Measurements from ENCODE around the gene MYOT.

Gene MYOT

GRCh38 chr5:137899493-137899892 lies 31.8 kb downstream of the MYOT start:
- Histone ChIP-seq H3K36me3 (no peaks in the 10 kb centered on the region), H4K20me1 (no peaks in the 10 kb centered on the region), H3K9me3 (no peaks in the 10 kb centered on the region), H3K4me1 (no peaks in the 10 kb centered on the region), H3K27me3 (no peaks in the 10 kb centered on the region), H3K27ac (no peak overlapping the region), H3K4me3 (no peak overlapping the region), H3K9ac (no peak overlapping the region), H3K4me2 (no peak overlapping the region)
- TF ChIP-seq Cebpa-rat (IDR thresholded peaks at IDR 0.05) = no peak

GRCh38 chr5:137901011-137901817 lies 33.6 kb downstream of the MYOT start:
- no peaks in the 10 kb centered on the region for H3K9me3 ChIP-seq
- H3K4me1 ChIP-seq = no peaks in the 10 kb centered on the region
- H3K4me2 ChIP-seq = no peak overlapping the region
- no peaks in the 10 kb centered on the region for H3K36me3 ChIP-seq
- no peak overlapping the region for H3K4me3 ChIP-seq
- no peak overlapping the region for H3K27ac ChIP-seq
- no peak overlapping the region for H3K9ac ChIP-seq
- no peaks in the 10 kb centered on the region for H4K20me1 ChIP-seq
- H3K27me3 ChIP-seq = no peaks in the 10 kb centered on the region
- no peak for TF ChIP-seq Cebpa-rat (IDR thresholded peaks at IDR 0.05)

- H3K4me1 ChIP-seq = no peaks in the 10 kb centered on the region
These were observed 34.9 kb downstream of the MYOT start for GRCh38 chr5:137902408-137903133.

GRCh38 chr5:137914758-137915157 lies 47.1 kb downstream of the MYOT start:
- no peaks in the 10 kb centered on the region for H3K27me3 ChIP-seq
- H4K20me1 ChIP-seq = no peaks in the 10 kb centered on the region
- H3K36me3 ChIP-seq = no peaks in the 10 kb centered on the region
- no peak overlapping the region for H3K9ac ChIP-seq
- H3K9me3 ChIP-seq = peaks cover 36% of the 10 kb centered on the region
- no peak overlapping the region for H3K27ac ChIP-seq
- TF ChIP-seq Cebpa-rat (IDR thresholded peaks at IDR 0.05) = no peak
- H3K4me3 ChIP-seq = no peak overlapping the region
- no peak overlapping the region for H3K4me2 ChIP-seq
- H3K4me1 ChIP-seq = no peaks in the 10 kb centered on the region

More at GRCh38 chr5:137902408-137903133, 34.9 kb downstream of the MYOT start:
- no peaks in the 10 kb centered on the region for H3K9me3 ChIP-seq
- no peak overlapping the region for H3K27ac ChIP-seq
- no peak overlapping the region for H3K9ac ChIP-seq
- H3K4me3 ChIP-seq = no peak overlapping the region
- H3K4me2 ChIP-seq = no peak overlapping the region
- TF ChIP-seq Cebpa-rat (IDR thresholded peaks at IDR 0.05) = no peak
- H4K20me1 ChIP-seq = no peaks in the 10 kb centered on the region
- no peaks in the 10 kb centered on the region for H3K27me3 ChIP-seq
- no peaks in the 10 kb centered on the region for H3K36me3 ChIP-seq

- peaks cover 29% of the 10 kb centered on the region for H3K9me3 ChIP-seq
- H3K27me3 ChIP-seq = no peaks in the 10 kb centered on the region
- H4K20me1 ChIP-seq = no peaks in the 10 kb centered on the region
- H3K27ac ChIP-seq = no peak overlapping the region
- no peaks in the 10 kb centered on the region for H3K36me3 ChIP-seq
- H3K4me3 ChIP-seq = no peak overlapping the region
- no peaks in the 10 kb centered on the region for H3K4me1 ChIP-seq
- no peak overlapping the region for H3K4me2 ChIP-seq
- H3K9ac ChIP-seq = no peak overlapping the region
- no peak for TF ChIP-seq Cebpa-rat (IDR thresholded peaks at IDR 0.05)
These were observed 49.3 kb downstream of the MYOT start for GRCh38 chr5:137916923-137917322.

- Histone ChIP-seq H3K27me3 (no peaks in the 10 kb centered on the region), H4K20me1 (no peaks in the 10 kb centered on the region), H3K27ac (no peak overlapping the region), H3K9ac (no peak overlapping the region), H3K4me1 (no peaks in the 10 kb centered on the region), H3K36me3 (no peaks in the 10 kb centered on the region), H3K4me2 (no peak overlapping the region), H3K4me3 (no peak overlapping the region), H3K9me3 (peaks cover 14% of the 10 kb centered on the region)
- no peak for TF ChIP-seq Cebpa-rat (IDR thresholded peaks at IDR 0.05)
These were observed 54.3 kb downstream of the MYOT start for GRCh38 chr5:137921931-137922330.

- Histone ChIP-seq H3K9me3 (no peaks in the 10 kb centered on the region), H3K27ac (no peak overlapping the region), H3K4me2 (no peak overlapping the region), H3K4me1 (no peaks in the 10 kb centered on the region), H4K20me1 (no peaks in the 10 kb centered on the region), H3K27me3 (no peaks in the 10 kb centered on the region), H3K9ac (no peak overlapping the region), H3K36me3 (peaks cover 10% of the 10 kb centered on the region; the same call in 1 of the 2 replicates), H3K4me3 (no peak overlapping the region)
- TF ChIP-seq Cebpa-rat (IDR thresholded peaks at IDR 0.05) = no peak
These were observed 56.2 kb downstream of the MYOT start for GRCh38 chr5:137923856-137924255.

GRCh38 chr5:137932800-137933199 lies 65.1 kb downstream of the MYOT start:
- Histone ChIP-seq H3K9ac (no peak overlapping the region), H3K4me1 (peaks cover 7% of the 10 kb centered on the region), H3K27me3 (no peaks in the 10 kb centered on the region), H4K20me1 (no peaks in the 10 kb centered on the region), H3K27ac (no peak overlapping the region), H3K4me3 (no peak overlapping the region), H3K4me2 (no peak overlapping the region), H3K36me3 (peaks cover 32% of the 10 kb centered on the region), H3K9me3 (no peaks in the 10 kb centered on the region)
- no peak for TF ChIP-seq Cebpa-rat (IDR thresholded peaks at IDR 0.05)

GRCh38 chr5:137933491-137933911 lies 65.8 kb downstream of the MYOT start:
- H3K4me2 ChIP-seq = no peak overlapping the region
- H3K9me3 ChIP-seq = no peaks in the 10 kb centered on the region
- H3K4me3 ChIP-seq = no peak overlapping the region
- no peak overlapping the region for H3K27ac ChIP-seq
- H3K9ac ChIP-seq = no peak overlapping the region
- H4K20me1 ChIP-seq = no peaks in the 10 kb centered on the region
- peaks cover 32% of the 10 kb centered on the region for H3K36me3 ChIP-seq
- no peak for TF ChIP-seq Cebpa-rat (IDR thresholded peaks at IDR 0.05)
- H3K27me3 ChIP-seq = no peaks in the 10 kb centered on the region
- peaks cover 7% of the 10 kb centered on the region for H3K4me1 ChIP-seq

GRCh38 chr5:137935190-137935589 lies 67.5 kb downstream of the MYOT start:
- H3K4me2 ChIP-seq = no peak overlapping the region

More at GRCh38 chr5:137935190-137935589, 67.5 kb downstream of the MYOT start:
- Histone ChIP-seq H3K4me1 (peaks cover 7% of the 10 kb centered on the region), H3K27me3 (no peaks in the 10 kb centered on the region), H3K9ac (no peak overlapping the region), H3K36me3 (peaks cover 43% of the 10 kb centered on the region), H3K27ac (no peak overlapping the region), H3K4me3 (no peak overlapping the region), H4K20me1 (no peaks in the 10 kb centered on the region), H3K9me3 (no peaks in the 10 kb centered on the region)
- TF ChIP-seq Cebpa-rat (IDR thresholded peaks at IDR 0.05) = no peak
